HepG2 (cell line): ENCODE measurements around the gene NGEF. TPM values are rescaled to one million over a fixed set of nuclear protein-coding genes. Genes with fewer than 3 reads are reported as not detected.

Experiments used
- ATAC-seq: fragments of 200-7000 bp; cut with Tn5 transposase; 3 replicates; pipeline ENCODE4 v1.9.1; 2020; ENCODE audit warnings: mild to moderate bottlenecking, moderate library complexity
- BruUV-seq: library from RNA; stranded (reverse); fragments of 400-500 nt; replicated peaks from 2 replicates; lab custom pipeline; 2021; lab: Mats Ljungman, UMichigan
- CTCF ChIA-PET: fragments of 300-600 bp; formaldehyde crosslinking; extraction: SDS; loops from one replicate; lab custom pipeline; 2021; ENCODE audit warnings: low total read pairs, inconsistent platforms, low intra/inter-chr PET ratio; lab: Yijun Ruan, JAX
- POLR2A ChIA-PET: fragments of 350-600 bp; sonication (Branson Sonifier 250); formaldehyde crosslinking; loops from one replicate; lab custom pipeline; 2020; ENCODE audit warnings: antibody characterized with exemption, inconsistent platforms; lab: Yijun Ruan, JAX
- DNase-seq: peaks from one replicate; pipeline ENCODE4 v3.0.0-alpha.2; 2015; ENCODE audit warnings: low spot score
- FAIRE-seq: peaks from 3 replicates; lab custom pipeline; 2011; peaks lifted over from hg19 to GRCh38; lab: Jason Lieb, UNC
- H2AFZ ChIP-seq: one replicate; pipeline ENCODE4 v1.6.1; 2011; ENCODE audit warnings: low read length, inconsistent platforms
- H3K27ac ChIP-seq: fragments of 300-600 bp; 3 replicates; pipeline ENCODE4 v1.8.0; 2011; ENCODE audit warnings: mixed run types, mild to moderate bottlenecking, mixed read lengths, low read length, inconsistent platforms; ENCODE audit not compliant: insufficient read depth; ENCODE audit errors: extremely low read length
- H3K27me3 ChIP-seq, 2 experiments: fragments of 200-600 bp in 1 of 2; 2 replicates in 1 of 2; 3 replicates in 1 of 2; pipeline versions ENCODE4 v1.6.0 to v1.8.0; 2011; ENCODE audit warnings: low read length in 2 of 2, mild to moderate bottlenecking in 2 of 2, moderate library complexity in 2 of 2, inconsistent platforms in 1 of 2; ENCODE audit not compliant: insufficient read depth in 2 of 2, control insufficient read depth in 1 of 2
- H3K36me3 ChIP-seq, 2 experiments: fragments of 200-600 bp in 1 of 2; replicated peaks in 1 of 2; 2 replicates in 1 of 2; 3 replicates in 1 of 2; pipeline versions ENCODE4 v1.5.1 to v1.8.0; 2011; ENCODE audit warnings: low read length in 2 of 2, inconsistent platforms in 1 of 2; ENCODE audit not compliant: insufficient read depth in 2 of 2, control insufficient read depth in 1 of 2
- H3K4me1 ChIP-seq: 2 replicates; pipeline ENCODE4 v1.5.1; 2012; ENCODE audit warnings: low read length, inconsistent platforms; ENCODE audit not compliant: insufficient read depth
- H3K4me2 ChIP-seq: 2 replicates; pipeline ENCODE4 v1.6.0; 2011; ENCODE audit warnings: low read depth, low read length, inconsistent platforms
- H3K4me3 ChIP-seq, 3 experiments: fragments of 200-600 bp in 1 of 3; sonication (generic), shearing (Covaris generic) in 1 of 3; replicated peaks in 1 of 3; 2 replicates each; pipeline ENCODE4 v1.5.1; 2011 to 2016; ENCODE audit warnings: low read length in 3 of 3, inconsistent platforms in 2 of 3, low read depth in 2 of 3, mild to moderate bottlenecking in 2 of 3, control low read depth in 1 of 3, mixed read lengths in 1 of 3; ENCODE audit not compliant: insufficient read depth in 1 of 3
- H3K79me2 ChIP-seq: one replicate; pipeline ENCODE4 v1.6.1; 2011; ENCODE audit warnings: low read length, inconsistent platforms; ENCODE audit not compliant: insufficient read depth
- H3K9ac ChIP-seq: 2 replicates; pipeline ENCODE4 v1.6.0; 2011; ENCODE audit warnings: mild to moderate bottlenecking, low read depth, low read length, inconsistent platforms; ENCODE audit not compliant: insufficient read depth
- H3K9me3 ChIP-seq: 2 replicates; pipeline ENCODE4 v1.5.1; 2012; ENCODE audit warnings: mild to moderate bottlenecking, low read length
- H4K20me1 ChIP-seq: 2 replicates; pipeline ENCODE4 v1.6.0; 2011; ENCODE audit warnings: inconsistent platforms, mild to moderate bottlenecking, low read length, moderate library complexity; ENCODE audit not compliant: insufficient read depth
- GATAD2A ChIP-seq: IDR thresholded peaks from 2 replicates; pipeline ENCODE4 v1.6.1; 2016
- GFI1 ChIP-seq: sonication (generic); formaldehyde crosslinking; IDR thresholded peaks from 2 replicates; pipeline ENCODE4 v1.5.0; 2020; ENCODE audit warnings: missing genetic modification reagents, mild to moderate bottlenecking, borderline replicate concordance
- KDM6A ChIP-seq: IDR thresholded peaks from 2 replicates; pipeline ENCODE4 v1.6.1; 2016; ENCODE audit warnings: low read depth
- MXD4 ChIP-seq: IDR thresholded peaks from 2 replicates; pipeline ENCODE4 v1.6.1; 2016; ENCODE audit warnings: mild to moderate bottlenecking, missing biosample characterization, missing genetic modification reagents
- SNAPC2 ChIP-seq: sonication (generic); formaldehyde crosslinking; IDR thresholded peaks from 2 replicates; pipeline ENCODE4 v1.8.1; 2022; ENCODE audit warnings: mild to moderate bottlenecking, missing genetic modification reagents
- SNRNP70 ChIP-seq: fragments of 200-400 bp; formaldehyde crosslinking; IDR thresholded peaks from 2 replicates; pipeline ENCODE4 v1.6.1; 2017; ENCODE audit warnings: mild to moderate bottlenecking, low read depth, low read length, moderate library complexity
- SP2 ChIP-seq: sonication (generic); formaldehyde crosslinking; IDR thresholded peaks from 2 replicates; pipeline ENCODE4 v1.5.1; 2020; ENCODE audit warnings: mild to moderate bottlenecking, missing genetic modification reagents
- ZIK1 ChIP-seq: sonication (generic); formaldehyde crosslinking; IDR thresholded peaks from 2 replicates; pipeline ENCODE4 v1.5.0; 2020; ENCODE audit warnings: mild to moderate bottlenecking, low read depth, missing genetic modification reagents, borderline replicate concordance
- ZNF652 ChIP-seq: IDR thresholded peaks from 2 replicates; pipeline ENCODE4 v1.6.1; 2016; ENCODE audit warnings: low read depth, borderline replicate concordance
- ZNF737 ChIP-seq: sonication (generic); formaldehyde crosslinking; IDR thresholded peaks from 2 replicates; pipeline ENCODE4 v1.5.0; 2020; ENCODE audit warnings: missing genetic modification reagents, mild to moderate bottlenecking, borderline replicate concordance
- WGBS: methylation state at CpG from one replicate; pipeline ENCODE4 v1.1.6; 2017; ENCODE audit warnings: low lambda C conversion rate; 5-methylcytosine and 5-hydroxymethylcytosine counted together
- in situ Hi-C: cut with HindIII; loops from 2 replicates; pipeline ENCODE4 v1.10.0; 2017; ENCODE audit warnings: low pct_unique_long_range_greater_than_20kb; ENCODE audit not compliant: extremely low pct_ligation_motif_present
- intact Hi-C: fragments of 100-400 bp; cut with micrococcal nuclease; formaldehyde crosslinking; loops from one replicate; pipeline ENCODE4 v1.10.0; 2022; ENCODE audit not compliant: unreplicated experiment
- polyA plus RNA-seq, 8 experiments: library from polyadenylated mRNA; depleted of rRNA in 3 of 8; stranded (reverse) in 7 of 8; unstranded in 1 of 8; fragments of >200 nt; fragmentation: Illumina TruSeq in 4 of 8; extraction: Trizol in 4 of 8; gene quantifications; 2 replicates each; pipeline versions ENCODE4 v1.2.1 to v1.2.3, GENCODE V29; 2011 to 2016; ENCODE audit warnings: low read depth in 4 of 8, missing spikeins in 1 of 8, mixed read lengths in 1 of 8; ENCODE audit not compliant: insufficient read depth in 1 of 8
- total RNA-seq, 5 experiments: library from RNA; depleted of rRNA; stranded (reverse); fragments of >200 nt; fragmentation: Illumina TruSeq; extraction: Trizol; gene quantifications; 2 replicates each; pipeline ENCODE4 v1.2.3, GENCODE V29; 2016; ENCODE audit warnings: low read depth in 1 of 5
- TF ChIP-seq, protein P1 (sequence below): sonication (generic); formaldehyde crosslinking; IDR thresholded peaks from 2 replicates; pipeline ENCODE4 v1.5.0; 2020; ENCODE audit warnings: missing genetic modification reagents

NGEF gene
- total and polyA plus RNA-seq, 2 of the 13 experiments (the other 11 are each of a cell fraction or from before 2014, with no cell fraction given): 14.4 to 36.9 TPM

DNA sequence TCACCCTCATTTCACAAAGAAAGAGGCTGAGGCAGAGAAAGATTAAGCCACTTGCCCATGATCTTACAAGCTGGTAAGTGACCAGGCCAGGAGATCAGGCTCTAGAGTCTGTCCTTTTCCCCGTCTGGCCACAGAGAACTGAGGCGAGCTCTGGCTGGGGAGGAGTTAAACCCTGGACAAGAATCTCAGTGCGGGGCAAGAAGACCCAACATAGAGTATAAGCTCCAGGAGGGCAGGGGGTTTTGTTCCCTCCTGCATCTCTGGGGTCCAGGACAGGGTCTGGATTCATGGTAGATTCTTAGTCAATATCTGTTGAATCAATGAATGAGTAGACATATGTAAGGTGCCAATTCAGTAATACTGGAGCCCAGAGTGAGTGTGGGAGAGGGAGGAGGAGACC, 34.1 kb upstream of the NGEF start:
- no peak for ATAC-seq
- 0 out of 2 replicates have a peak, but pooled peaks cover 7% of the 10 kb centered on the region for H3K4me1 ChIP-seq
- no peaks in the 10 kb centered on the region for H4K20me1 ChIP-seq
- BruUV-seq: no TSS peak
- intact Hi-C loops: loop anchor here (5.0 kb wide), 1 partner anchor 515 kb away; no protein-coding TSS in a partner anchor
- in situ Hi-C loops: no loop called here
- no peak overlapping the region for H3K4me2 ChIP-seq
- no peaks in the 10 kb centered on the region for H3K79me2 ChIP-seq
- H3K27ac ChIP-seq: no peak overlapping the region
- no peaks in the 10 kb centered on the region for H3K9me3 ChIP-seq
- no peak for TF ChIP-seq KDM6A (CRISPR knock-in tag)
- no peak for TF ChIP-seq SNRNP70
- TF ChIP-seq, protein P1, sequence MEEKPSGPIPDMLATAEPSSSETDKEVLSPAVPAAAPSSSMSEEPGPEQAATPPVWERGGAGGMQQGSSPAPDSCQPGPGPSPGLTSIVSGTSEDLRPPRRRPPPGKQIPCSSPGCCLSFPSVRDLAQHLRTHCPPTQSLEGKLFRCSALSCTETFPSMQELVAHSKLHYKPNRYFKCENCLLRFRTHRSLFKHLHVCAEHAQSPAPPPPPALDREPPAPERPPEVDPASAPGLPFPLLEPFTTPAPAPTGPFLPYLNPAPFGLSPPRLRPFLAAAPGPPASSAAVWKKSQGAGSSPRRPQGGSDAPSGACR: no peak
- TF ChIP-seq MXD4 (CRISPR knock-in tag): no peak
- no peak for TF ChIP-seq ZNF652
- no peak for TF ChIP-seq SP2
- TF ChIP-seq GFI1 (CRISPR knock-in tag): no peak
- TF ChIP-seq GATAD2A: no peak
- TF ChIP-seq ZNF737 (CRISPR knock-in tag): no peak
- TF ChIP-seq SNAPC2: no peak
- no peak for TF ChIP-seq ZIK1 (CRISPR knock-in tag)
- FAIRE-seq: no peak
- ChIA-PET POLR2A (no interaction called here), CTCF (no interaction called here)
- no peak overlapping the region for H3K4me3 ChIP-seq
- no peak overlapping the region for H3K9ac ChIP-seq
- H3K36me3 ChIP-seq: no peaks in the 10 kb centered on the region
- no peak for DNase-seq
- 48% methylated on average over 3 of the region's 3 CpGs for WGBS
- no peak overlapping the region for H2AFZ ChIP-seq
- peaks cover 8 to 77% of the 10 kb centered on the region in 2 experiments; a peak in 4 of 5 replicates for H3K27me3 ChIP-seq
